GM19351 (cell line): ENCODE data around the gene RORB.
A peak's percentile ranks its signal among the peaks of the same experiment; 100 is the strongest.

Experiments used
- ATAC-seq: cut with Tn5 transposase; IDR thresholded peaks from one replicate; pipeline ENCODE4 v1.9.1; 2021; ENCODE audit warnings: mild to moderate bottlenecking, moderate library complexity; ENCODE audit not compliant: unreplicated experiment

Gene RORB

DNA sequence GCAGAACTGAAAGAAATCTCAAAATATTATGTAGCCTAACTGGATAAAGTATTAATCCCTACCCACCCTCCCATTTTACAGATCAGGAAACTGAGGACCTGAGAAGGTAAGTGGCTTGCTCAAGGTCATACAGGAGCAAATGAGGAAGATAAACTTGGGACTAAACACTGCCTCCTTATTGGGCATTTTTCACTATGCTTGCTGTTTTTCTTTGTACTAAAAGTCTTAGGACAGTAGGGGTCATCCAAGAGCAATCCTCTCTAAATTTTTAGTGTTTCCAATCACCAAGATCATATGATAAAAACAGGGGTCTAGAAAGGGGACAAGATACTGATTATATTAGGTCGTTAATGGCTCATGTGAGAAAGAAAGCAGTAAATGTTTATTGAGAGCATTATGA is 80.8 kb downstream of the RORB start:
- ATAC-seq, result peak; percentile 43

DNA sequence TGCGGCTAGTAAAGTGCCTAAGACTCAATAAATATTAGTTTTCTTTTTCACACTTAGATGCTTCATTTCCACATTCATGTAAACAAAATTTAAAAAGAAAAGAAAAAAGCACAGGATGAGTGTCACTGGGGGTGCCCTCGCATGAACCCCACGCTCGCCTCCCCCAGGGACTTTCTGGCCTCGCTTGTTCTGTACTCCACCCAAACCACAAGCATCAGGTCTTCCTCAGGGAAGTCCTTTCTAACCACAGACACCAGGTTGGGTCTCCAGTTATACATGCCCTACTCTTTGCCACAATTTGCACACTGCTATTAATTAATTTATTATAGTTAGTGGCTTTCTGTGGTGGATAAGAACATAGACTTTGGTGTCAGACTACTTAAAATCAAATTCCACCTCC is 92.4 kb downstream of the RORB start:
- ATAC-seq, result peak; percentile 57

DNA sequence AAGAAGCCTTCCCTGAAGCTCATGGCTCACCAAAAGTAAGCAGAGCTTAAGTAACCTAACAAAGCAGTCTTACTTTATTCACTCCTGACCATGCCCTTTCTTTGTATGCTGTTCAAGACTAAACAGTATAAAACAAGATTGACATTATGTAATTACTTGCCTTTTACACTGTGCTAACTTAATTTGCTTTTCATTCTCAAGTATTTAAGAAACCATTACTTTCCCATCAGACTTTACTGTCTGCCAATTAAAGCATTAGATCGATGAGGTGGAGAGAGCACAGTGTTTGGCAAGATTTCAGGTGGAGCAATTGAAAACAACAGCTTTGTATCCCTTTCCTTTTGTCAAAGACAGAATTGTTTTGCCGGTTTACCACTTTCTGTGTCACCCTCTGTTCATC is 98.2 kb downstream of the RORB start:
- no peak for ATAC-seq

DNA sequence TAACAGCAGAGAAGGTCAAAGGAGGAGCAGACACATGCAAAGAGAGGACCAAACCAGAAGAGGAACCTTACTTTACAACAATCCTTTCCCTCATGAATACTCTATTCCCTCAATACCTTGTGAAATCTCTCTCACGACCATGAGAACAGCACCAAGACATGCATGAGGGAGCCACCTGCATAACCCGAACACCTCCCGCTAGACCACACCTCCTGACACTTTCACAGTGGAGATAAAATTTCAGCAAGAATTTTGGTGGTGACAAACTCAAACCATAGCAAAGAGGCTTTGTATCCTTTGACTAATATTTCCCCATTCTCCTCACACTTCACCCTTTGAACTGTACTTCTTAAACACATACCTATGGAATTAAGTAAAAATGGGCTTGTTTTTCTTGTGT is 101.7 kb downstream of the RORB start:
- ATAC-seq, result no peak

DNA sequence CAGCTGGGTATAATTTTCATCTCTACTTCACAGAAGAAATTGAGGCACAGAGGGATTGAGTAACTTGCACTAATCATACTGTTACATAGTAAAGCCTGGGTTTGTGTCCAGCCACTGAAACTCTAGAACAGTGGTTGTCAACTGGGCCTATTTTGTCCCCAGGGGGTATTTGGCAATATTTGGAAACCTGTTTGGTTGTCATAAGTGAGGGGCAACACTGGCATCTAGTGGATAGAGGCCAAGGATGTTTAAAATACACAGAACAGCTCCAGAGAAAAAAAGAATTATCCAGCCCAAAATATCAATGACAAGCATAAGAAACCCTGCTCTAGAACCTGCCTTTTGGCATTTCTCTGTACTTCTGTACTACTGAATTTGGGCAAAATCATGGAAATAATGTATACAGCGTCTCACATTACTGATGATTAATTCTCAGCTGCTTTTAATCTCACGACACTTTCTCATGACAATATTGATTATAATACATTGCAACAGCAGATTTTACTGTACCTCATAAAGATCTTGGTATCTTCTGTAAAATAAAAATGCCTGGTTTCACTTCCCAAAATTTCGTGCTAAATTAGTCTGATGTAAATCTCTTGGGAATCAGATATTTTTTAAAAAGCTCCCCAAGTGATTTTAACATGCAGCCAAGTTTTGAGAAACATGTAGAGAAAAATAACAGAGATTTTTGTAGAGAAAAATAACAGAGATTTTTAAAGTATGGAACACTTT is 112.7 kb downstream of the RORB start:
- ATAC-seq, result no peak

DNA sequence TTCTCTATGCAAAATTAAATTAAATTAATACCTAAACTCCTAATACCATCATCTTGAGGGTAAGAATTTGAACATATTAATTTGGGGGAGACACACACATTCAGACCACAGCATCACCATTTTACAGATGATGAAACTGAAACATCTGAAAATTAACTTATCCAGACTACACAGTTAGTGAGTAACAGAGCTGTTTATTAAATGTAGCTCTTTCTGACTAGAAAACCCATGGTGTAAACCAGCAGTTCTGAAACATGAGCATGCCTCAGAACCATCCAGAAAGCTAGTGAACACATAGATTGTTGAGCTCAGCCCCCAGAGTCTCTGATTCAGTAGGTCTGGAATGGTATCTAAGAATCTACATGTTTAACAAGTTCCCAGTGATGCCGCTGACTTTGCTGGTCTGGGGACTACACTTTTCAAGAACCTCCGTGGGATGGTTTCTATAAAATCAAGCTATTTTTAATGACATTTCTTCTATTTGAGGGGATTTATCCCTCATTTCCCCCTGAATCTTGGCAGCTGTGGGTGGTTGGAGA is 113.5 kb downstream of the RORB start:
- no peak for ATAC-seq

DNA sequence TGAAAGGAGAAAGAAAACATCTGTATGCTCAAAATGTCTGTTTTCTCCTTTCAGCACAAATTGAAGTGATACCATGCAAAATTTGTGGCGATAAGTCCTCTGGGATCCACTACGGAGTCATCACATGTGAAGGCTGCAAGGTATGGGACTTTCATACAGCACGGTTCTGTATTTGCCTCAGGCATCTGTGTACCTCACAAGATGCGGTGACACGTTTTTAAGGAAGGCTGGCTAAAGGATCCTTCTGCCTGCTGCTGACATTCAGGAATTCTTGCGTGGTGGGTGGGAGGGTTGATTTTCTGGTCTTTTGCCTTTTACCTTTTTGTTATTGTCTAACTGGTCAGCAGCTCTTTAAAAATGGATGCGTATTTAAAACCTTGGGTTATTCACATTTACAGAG is 133.1 kb downstream of the RORB start:
- ATAC-seq, result no peak

DNA sequence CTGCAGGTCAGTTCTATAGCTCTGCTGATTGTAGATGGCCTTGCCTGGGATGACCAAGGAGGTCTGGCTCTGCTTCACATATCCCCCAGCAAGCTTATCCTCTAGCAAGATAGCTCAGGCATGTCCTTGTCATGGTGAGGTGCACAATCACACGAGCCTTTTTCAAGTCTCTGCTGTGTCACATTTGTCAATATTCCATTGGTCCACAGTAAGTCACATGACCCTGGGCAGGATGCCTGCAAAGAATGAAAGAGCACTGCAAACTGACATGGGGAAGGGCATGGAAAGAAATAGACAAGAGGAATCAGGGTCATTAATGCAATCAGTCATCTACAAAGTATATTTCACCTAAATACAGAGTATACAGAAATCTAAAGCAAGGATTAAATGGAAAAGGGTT is 142.0 kb downstream of the RORB start:
- no peak for ATAC-seq

DNA sequence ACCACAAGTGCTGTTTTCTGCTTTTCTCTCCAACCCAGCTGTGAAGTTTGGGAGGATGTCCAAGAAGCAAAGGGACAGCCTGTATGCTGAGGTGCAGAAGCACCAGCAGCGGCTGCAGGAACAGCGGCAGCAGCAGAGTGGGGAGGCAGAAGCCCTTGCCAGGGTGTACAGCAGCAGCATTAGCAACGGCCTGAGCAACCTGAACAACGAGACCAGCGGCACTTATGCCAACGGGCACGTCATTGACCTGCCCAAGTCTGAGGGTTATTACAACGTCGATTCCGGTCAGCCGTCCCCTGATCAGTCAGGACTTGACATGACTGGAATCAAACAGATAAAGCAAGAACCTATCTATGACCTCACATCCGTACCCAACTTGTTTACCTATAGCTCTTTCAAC is 145.2 kb downstream of the RORB start:
- ATAC-seq, result no peak

DNA sequence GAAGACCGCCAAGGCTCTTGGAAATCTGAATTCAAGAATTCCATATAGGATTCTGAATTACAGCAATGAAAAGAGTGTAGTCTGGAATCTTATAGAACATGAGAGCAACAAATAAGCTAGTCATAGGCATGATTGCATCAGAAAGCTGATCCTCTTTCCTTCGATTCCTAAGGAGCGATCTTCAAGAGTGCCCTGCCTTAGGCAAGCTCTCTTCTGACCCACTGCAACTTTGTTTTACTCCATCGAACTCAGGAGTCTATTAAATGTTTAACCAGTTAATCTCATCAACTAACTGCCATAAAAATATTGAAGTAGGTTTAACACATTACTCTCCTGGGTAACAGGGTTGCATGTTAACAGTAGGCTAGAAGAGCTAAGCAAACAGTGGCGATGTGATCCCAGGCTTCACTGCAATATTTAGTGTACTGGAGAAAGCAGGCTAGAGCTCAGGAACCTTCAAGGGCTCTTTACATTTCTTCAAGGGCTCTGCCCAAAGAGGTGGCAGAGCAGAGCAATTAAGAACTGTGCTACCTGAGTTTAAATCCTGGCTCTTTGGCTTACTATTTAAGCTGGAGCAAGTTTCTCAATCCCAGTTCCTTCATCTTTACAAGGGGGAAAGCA is 146.3 kb downstream of the RORB start:
- ATAC-seq, result no peak

DNA sequence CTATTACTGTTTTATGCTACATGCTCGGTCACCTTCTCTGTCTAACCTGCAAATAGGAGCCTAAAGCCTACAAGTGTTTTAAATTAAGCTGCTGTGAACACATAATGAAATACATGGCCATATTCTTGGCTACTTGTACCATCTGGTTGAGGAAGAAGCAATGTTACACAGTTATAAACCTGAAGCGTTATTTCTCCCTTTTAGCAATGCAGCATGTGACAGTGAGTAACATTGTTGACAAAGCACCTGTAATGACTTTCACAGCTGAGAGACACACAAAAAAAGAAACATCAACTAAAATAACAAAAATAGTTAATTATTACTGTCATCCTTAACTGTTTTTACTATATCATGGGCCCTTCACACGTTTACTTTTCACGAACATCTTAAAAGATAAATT is 146.9 kb downstream of the RORB start:
- ATAC-seq, result no peak

DNA sequence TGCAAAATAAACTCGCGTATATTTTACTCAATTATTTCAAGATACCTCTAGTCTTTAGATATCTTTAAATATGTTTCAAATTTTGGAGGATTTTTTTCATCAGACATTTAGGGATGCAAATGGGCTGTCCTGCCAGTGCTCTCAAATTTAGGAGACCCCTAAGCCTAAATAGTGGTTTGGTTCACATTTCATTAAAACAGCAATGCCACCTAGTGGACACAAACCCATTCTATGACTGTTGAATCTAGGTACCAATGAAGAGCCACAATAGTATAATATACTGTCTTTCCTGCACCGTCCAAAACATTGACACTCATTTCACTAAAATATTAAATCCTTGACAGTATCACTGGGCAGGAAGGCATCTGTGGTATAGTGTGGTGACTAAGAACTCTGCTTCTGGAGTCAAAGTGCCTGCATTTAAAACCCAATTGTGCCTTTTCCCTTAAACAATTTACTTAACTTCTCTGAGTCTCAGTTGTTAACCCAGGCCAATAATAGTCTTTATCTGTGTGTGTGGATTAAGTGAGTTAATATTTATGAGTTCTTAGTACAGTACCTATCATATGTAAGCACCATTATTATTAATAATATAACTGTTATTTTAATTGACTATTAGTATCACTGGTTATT is 148.0 kb downstream of the RORB start:
- peak; percentile 77 for ATAC-seq

DNA sequence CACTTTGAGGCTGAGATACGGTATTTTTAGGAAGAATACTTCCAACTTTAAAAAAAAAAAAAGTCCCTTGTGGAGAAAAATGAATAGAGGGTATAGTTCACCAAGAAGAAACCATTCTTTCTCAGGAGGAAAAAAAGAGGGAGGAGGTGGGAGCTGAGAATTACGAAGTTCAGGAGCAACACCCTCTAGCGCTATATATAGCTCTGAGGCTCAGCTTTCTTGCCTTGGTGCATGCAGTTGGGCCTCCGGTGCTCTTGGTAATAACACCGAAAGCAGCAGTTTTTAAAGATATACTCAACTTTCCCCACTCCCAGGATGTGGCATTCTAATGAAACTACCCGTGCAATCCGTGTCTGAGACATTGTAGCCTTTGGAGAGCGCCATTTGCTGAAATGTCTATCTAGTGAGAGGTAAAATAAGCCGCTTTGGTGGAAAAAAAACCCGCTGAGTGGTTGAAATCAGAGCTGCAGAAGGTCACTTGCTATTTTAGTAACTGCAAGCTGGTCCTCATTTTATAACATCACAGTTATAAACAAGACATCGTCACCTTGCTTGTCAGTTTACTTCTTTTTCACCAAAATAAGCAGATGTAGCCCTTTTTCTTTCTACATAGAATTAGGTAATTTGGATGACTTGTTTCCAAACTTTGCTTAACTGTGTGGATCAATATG is 156.4 kb downstream of the RORB start:
- ATAC-seq, result no peak

DNA sequence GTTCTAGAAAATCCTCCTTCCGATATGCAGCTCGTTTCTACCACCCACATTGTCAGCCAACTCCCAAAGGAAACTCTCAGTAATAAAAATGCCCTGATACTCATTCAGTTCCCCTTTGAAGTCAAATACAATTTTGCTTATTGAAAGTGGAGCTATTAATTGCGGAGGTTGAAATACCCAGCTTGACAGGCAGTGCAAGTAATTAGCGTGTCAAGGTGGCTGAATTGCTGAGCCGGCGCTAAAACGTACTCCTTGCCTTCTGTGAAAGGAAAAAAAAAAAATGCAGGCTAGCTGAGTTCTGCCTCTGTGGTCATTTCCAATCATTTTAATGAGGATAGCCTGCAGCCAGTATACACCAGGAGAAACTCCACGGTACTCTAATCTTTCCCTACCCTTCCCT is 165.5 kb downstream of the RORB start:
- ATAC-seq, result no peak

DNA sequence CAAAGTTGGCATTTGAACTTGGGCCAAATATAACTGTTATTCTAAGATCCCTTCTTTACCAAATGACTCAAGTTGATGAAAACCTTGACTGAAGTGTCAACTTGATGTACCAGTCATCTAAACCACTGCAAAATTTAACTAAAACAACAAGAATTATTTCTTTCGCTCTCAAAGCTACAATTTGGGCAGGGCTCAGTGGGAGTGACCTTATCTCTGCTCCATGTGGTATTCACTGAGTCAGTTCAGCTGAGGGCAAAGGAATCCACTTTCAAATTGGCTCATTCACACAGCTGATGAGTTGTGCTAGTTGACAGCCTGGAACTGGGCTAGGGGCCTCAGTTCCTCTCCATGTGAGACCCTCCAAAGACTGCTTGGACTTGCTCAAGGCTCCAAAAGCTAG is 166.3 kb downstream of the RORB start:
- no peak for ATAC-seq

DNA sequence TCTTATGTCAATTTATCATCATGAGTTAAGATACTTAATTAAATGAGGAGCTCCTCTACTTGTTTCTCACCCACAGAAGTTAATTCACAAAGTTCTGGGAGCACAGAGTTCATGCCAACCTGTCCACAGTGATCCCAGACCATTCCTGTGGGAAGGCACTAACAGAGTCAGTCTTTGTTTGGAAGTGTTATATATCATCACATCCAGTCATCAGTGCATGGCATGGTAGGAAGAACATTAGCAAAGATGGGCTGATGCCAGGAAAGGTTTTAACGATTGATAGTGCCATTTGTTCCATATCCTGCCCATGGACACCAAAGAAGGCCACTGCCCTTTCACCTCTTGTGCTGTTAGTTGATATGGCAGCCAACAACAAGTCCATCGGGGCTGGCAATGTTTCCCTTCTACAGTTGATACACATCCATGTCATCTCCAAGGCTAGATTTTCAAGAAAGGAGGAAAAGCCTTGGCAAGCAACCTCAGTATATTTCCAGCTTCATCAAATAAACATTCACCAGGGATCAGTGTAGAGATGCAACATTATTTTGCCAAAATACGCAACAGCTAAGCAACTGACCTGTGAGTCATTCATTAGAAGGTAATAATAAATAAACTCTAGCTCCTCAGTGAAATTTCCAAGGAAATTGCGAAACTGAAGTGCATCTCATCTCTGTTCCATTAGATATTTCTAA is 169.6 kb downstream of the RORB start:
- no peak for ATAC-seq

DNA sequence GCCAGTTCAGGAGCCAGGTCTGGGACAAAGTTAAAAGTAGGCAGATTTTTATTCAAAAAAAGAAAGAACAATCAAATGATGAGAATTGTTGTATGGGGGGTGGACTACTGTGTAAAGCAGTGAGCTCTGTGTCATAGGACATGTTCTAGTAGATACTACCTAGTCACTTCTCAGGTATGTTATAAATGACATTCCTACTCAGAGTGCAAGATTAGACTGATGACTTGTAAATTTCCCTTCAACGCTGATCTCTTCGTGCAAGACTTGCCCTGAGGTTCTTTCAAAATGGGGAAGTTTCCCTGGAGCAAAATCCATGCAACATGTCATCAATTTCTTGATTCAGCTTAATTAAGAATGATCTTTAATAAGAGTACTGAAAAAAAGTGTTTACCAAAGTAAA is 175.1 kb downstream of the RORB start:
- no peak for ATAC-seq

DNA sequence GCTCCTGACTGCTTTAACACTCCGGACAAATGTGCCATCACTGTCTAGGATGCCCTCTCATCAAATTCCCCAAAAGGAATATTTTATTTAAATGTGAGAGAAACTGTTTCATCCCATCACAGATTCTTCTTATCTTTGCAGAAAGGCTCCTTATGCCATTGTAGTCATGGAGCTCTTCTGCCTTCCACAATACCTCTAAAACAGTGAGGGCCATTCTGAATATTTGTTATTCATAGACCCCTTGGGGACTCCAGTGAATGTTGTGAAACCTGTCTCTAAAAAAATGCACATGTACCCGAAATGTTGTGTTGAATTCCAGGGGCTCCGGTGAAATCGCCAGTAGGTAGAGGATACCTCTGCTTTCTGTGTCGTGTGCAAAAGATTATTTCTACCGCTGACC is 176.9 kb downstream of the RORB start:
- ATAC-seq, result no peak

DNA sequence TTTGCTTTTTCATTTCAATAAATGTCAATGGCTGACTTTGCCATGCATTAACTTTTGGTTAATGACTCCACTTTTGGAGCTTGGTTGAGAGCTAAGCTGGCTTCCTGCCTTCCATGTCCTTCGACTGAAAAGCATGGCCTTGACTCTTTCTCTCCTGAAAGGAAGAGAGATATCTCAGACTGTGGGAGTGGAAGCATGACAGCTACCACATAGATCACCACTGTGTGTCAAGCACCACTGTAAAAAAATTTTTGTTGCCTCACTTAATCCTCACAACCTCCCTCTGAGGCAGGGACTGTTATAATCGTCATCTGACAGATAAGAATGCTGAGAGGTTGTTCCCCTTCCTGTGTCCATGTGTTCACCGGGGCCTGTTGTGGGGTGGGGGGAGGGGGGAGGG is 184.8 kb downstream of the RORB start:
- no peak for ATAC-seq

DNA sequence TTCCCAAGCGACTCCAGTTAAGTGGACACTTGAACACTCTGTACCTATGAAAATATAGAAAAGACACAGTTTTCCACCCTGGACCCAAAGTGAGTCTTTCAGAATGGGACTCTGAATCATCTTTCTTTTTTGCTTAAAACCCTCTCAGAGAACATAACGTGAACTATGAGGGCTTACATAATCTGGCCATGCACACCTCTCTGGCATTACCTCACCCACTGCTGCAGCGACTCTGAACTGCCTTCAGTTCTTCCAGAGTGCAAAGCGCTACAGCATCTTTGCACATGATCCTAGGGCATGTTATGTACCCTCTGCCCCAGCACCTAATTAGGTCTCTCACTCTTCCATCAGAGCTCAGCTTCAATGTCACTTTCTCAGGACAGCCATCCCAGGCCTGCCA is 186.2 kb downstream of the RORB start:
- ATAC-seq, result no peak

DNA sequence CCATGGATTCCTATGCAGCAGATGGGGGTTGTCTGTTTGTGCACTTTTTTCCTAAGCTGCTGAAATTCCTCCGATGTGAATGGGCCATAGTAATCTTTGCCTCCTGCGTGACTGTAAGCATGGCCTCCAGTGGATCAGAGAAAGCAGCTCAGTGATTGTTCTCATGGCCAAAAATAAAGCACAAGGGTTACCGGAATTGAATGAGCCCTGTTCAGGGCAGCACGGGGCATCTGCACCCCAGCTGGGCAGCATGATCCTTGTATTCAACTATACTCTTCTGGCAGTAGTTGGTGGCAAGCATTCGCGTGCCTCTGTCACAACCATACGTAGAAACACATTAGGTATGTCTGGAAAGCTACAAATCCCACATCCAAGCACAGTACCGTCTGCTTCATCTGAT is 193.9 kb downstream of the RORB start:
- no peak for ATAC-seq
